KBM-7 (cell line): ENCODE data around the gene NIT1.

ENCODE experiments used
- DNase-seq: peaks from one replicate; pipeline ENCODE4 v3.0.0-alpha.2; 2015
- in situ Hi-C: fragments of 300-500 bp; cut with MboI; formaldehyde crosslinking; loops from 2 replicates; pipeline ENCODE4 v1.14.3; 2020; ENCODE audit warnings: low sequenced_read_pairs, low pct_unique_long_range_greater_than_20kb, mixed read lengths

The NIT1 gene

GRCh38 chr1:161117759-161118581 is at the start of gene NIT1, which contains the start of gene PFDN2:
Gene NIT1 (plus strand): TSS chr1:161118105. CDS start chr1:161118177, 72 bp downstream.
Gene PFDN2 (minus strand): TSS chr1:161118037. CDS start chr1:161118026, 11 bp downstream.
- peak; percentile 86 for DNase-seq
- in situ Hi-C loops, result no loop called here

- peak; percentile 95 for DNase-seq
- in situ Hi-C loops, result no loop called here
These were observed 49.3 kb upstream of the NIT1 start for GRCh38 chr1:161068306-161069234.

DNA sequence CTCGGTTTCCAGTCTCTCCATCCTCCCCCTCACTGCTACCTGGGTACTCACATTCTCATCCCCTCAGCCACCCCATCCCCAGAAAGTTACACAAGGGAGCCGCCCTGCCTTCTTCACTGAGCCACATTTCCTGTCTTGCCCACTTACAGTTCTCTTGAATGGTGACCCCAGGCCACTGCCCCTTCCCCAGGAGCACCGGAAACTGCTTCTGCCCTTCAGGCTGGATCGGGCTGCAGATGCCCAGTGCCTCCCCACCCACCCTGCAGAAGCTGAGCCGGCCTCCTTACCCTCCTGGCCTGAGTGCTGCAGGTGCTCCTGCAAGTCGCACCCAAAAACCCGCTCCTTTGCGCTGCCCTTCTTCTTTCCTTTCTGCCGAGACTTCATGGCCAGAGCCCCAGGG is 48.7 kb upstream of the NIT1 start:
- in situ Hi-C loops, result no loop called here
- no peak for DNase-seq

DNA sequence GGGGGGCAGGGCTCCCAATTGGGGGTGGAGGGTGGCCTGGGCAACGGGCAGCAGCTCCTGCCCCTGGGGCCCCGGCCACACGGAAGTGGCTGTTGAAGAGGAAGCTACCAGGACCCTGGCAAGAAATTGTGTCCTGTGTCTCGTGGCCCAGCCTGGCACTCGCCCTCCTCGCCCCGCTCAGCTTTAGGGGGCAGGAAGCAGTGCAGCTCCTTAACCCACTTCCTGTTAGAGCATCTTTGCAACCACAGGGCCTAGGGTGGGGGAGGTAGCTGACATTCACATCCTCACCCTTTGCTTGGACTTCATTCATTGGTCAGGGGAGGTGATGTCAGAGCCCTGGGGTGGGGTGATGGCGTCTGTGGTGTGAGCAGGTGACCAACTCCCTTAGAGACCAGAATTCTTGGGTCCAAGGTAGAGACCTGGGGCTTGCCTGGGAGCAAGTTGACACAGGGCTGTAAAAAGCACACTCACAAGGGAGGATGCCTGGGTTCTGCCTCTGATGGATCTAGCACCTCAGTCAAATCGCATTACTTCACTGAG is 48.1 kb upstream of the NIT1 start, which contains the start of gene ARHGAP30:
ARHGAP30 (minus strand) TSS at position 161 of the 540 bp plus-strand sequence. CDS start 267 bp downstream, outside the sequence.
- peak; percentile 90 for DNase-seq
- in situ Hi-C loops, result no loop called here

GRCh38 chr1:161070761-161071160 is 47.1 kb upstream of the NIT1 start:
- in situ Hi-C loops, result no loop called here
- no peak for DNase-seq

GRCh38 chr1:161071886-161072371 is 46.0 kb upstream of the NIT1 start:
- in situ Hi-C loops, result no loop called here
- peak; percentile 60 for DNase-seq

- DNase-seq, result peak; percentile 23
- in situ Hi-C loops, result no loop called here
These were observed 45.0 kb upstream of the NIT1 start for GRCh38 chr1:161072751-161073449.

DNA sequence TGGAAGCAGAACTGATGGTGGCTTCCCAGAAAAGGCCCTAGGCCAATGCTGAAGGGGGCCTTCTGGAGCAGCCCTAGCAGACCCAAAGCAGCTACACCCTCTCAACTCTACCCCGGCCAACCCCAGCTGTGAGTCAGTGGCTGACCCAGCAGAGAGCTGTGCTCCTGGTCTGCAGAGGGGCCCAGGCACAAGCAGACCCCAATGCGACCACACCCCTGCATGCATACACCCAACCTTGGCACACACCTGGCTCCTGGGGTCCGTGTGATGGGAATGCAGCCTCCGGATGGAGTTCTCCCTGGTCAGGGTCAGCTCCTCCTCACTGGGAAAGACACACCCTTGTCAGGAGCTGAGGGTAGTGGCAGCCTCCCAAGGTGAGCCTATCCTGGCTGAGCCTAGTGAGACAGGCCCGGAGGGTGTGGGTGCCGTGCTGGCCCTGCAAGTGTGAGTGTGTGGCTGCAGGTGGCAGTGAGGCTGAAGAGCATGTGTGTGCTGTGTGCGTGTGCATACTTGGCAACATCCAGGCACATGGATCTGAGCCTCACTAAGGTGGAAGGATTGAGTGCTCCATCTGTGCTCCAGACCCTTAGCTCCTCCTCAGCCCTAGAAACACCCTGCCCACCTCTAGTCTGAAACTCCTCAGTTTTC is 44.3 kb upstream of the NIT1 start:
- in situ Hi-C loops, result no loop called here

DNA sequence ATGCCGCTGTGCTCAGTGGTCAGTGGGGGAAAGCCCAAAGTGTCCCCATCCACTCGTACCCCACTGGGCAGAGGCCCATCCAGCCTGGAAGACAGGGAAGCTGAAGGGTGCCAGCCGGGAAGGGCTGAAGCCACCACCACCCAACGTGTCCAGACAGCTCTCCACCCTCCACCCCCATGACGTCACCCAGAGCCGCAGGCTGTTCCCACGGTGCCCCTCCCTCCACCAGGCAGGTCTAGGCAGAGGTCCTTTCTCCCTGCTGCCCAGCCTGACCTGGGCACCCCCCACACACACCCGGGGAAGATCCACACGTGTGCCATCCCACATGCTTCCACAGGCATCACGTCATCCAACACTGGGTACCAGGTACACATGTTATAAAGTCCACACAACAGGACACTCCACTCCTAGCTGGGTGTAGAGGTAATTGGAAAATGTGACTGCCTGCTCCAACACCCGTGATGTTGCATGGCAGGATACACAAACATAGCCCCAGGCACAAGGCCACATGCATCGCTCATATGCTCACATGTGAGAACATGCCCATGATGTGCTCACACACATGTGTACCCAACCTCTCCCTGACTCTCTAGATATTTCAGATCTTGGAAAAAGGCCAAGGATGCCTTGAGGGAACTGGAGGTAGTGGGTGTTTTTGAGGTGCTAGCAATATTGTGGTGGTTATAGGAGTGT is 43.1 kb upstream of the NIT1 start:
- in situ Hi-C loops, result no loop called here
- no peak for DNase-seq

More for the DNA sequence above, 44.3 kb upstream of the NIT1 start:
- peak; percentile 5 for DNase-seq

- in situ Hi-C loops, result no loop called here
- no peak for DNase-seq
These were observed 41.5 kb upstream of the NIT1 start for GRCh38 chr1:161076410-161076809.

- no peak for DNase-seq
- in situ Hi-C loops, result no loop called here
These were observed 40.5 kb upstream of the NIT1 start for GRCh38 chr1:161077426-161077825.

GRCh38 chr1:161079436-161080110 is 38.3 kb upstream of the NIT1 start:
- no peak for DNase-seq
- in situ Hi-C loops, result no loop called here

- in situ Hi-C loops, result no loop called here
- DNase-seq, result no peak
These were observed 37.2 kb upstream of the NIT1 start for GRCh38 chr1:161080441-161081405.

GRCh38 chr1:161081519-161081918 is 36.4 kb upstream of the NIT1 start:
- DNase-seq, result no peak
- in situ Hi-C loops, result no loop called here

GRCh38 chr1:161082483-161082882 is 35.4 kb upstream of the NIT1 start:
- in situ Hi-C loops, result no loop called here
- DNase-seq, result no peak
